Hematopoietic multipotent progenitor cell treated with erythropoietin and hydrocortisone succinate and interleukin-3 and kit ligand, for 15 days (in vitro differentiated cells): ENCODE results near the gene LRRC31.

ENCODE experiments used
- DNase-seq: peaks from one replicate; pipeline ENCODE4 v3.0.0-alpha.2; 2015; ENCODE audit warnings: low spot score

LRRC31 gene

GRCh38 chr3:169863458-169863899, 6.3 kb downstream of the LRRC31 start:
- DNase-seq: peak; percentile 86

GRCh38 chr3:169861871-169862270, 7.9 kb downstream of the LRRC31 start:
- no peak for DNase-seq

- no peak for DNase-seq
Measured at GRCh38 chr3:169857811-169858210, 11.9 kb downstream of the LRRC31 start.

GRCh38 chr3:169855514-169855913, 14.2 kb downstream of the LRRC31 start:
- no peak for DNase-seq

GRCh38 chr3:169850618-169851017, 19.1 kb downstream of the LRRC31 start:
- no peak for DNase-seq

GRCh38 chr3:169848741-169849140, 21.0 kb downstream of the LRRC31 start:
- no peak for DNase-seq

- no peak for DNase-seq
Measured at GRCh38 chr3:169847896-169848295, 21.8 kb downstream of the LRRC31 start.

- DNase-seq: no peak
Measured at GRCh38 chr3:169846458-169847193, 23.1 kb downstream of the LRRC31 start.

GRCh38 chr3:169842960-169843359, 26.8 kb downstream of the LRRC31 start:
- DNase-seq: no peak

GRCh38 chr3:169841171-169841570, 28.6 kb downstream of the LRRC31 start:
- no peak for DNase-seq

- DNase-seq: no peak
Measured at GRCh38 chr3:169838511-169839030, 31.2 kb downstream of the LRRC31 start.

GRCh38 chr3:169836942-169837275, 32.8 kb downstream of the LRRC31 start:
- no peak for DNase-seq

- no peak for DNase-seq
Measured at GRCh38 chr3:169836078-169836941, 33.4 kb downstream of the LRRC31 start.

GRCh38 chr3:169835533-169835932, 34.2 kb downstream of the LRRC31 start:
- DNase-seq: no peak

- no peak for DNase-seq
Measured at GRCh38 chr3:169827712-169828111, 42.0 kb downstream of the LRRC31 start.

- no peak for DNase-seq
Measured at GRCh38 chr3:169825316-169825715, 44.4 kb downstream of the LRRC31 start.

GRCh38 chr3:169822983-169823382, 46.8 kb downstream of the LRRC31 start:
- no peak for DNase-seq

GRCh38 chr3:169822540-169822939, 47.2 kb downstream of the LRRC31 start:
- DNase-seq: no peak

- DNase-seq: no peak
Measured at GRCh38 chr3:169822091-169822490, 47.6 kb downstream of the LRRC31 start.

- DNase-seq: no peak
Measured at GRCh38 chr3:169818316-169818715, 51.4 kb downstream of the LRRC31 start.

- DNase-seq: no peak
Measured at GRCh38 chr3:169815590-169816150, 54.1 kb downstream of the LRRC31 start.

- peak; percentile 57 for DNase-seq
Measured at GRCh38 chr3:169813757-169814517, 55.8 kb downstream of the LRRC31 start.
